Fibroblast of lung (primary cell): ENCODE data around the gene OR10X1. TPM values are rescaled to one million over a fixed set of nuclear protein-coding genes. Genes with fewer than 3 reads are reported as not detected.

Experiments used
- DNase-seq, 2 donors: peaks; one replicate each; pipeline versions ENCODE4 v3.0.0 to v3.0.0-alpha.2; 2010; ENCODE audit warnings: low read depth in 2 of 2
- H2AFZ ChIP-seq: 2 replicates; pipeline ENCODE4 v1.5.1; 2012; ENCODE audit warnings: low read length, control low read depth, inconsistent platforms
- H3K27ac ChIP-seq: 2 replicates; pipeline ENCODE4 v1.5.1; 2011; ENCODE audit warnings: low read length, control low read depth; ENCODE audit not compliant: insufficient read depth
- H3K27me3 ChIP-seq: 2 replicates; pipeline ENCODE4 v1.5.1; 2011; ENCODE audit warnings: mild to moderate bottlenecking, low read length; ENCODE audit not compliant: control insufficient read depth, insufficient read depth
- H3K36me3 ChIP-seq: 2 replicates; pipeline ENCODE4 v1.5.1; 2011; ENCODE audit warnings: low read length; ENCODE audit not compliant: control insufficient read depth, insufficient read depth
- H3K4me1 ChIP-seq: 2 replicates; pipeline ENCODE4 v1.5.1; 2011; ENCODE audit warnings: low read length; ENCODE audit not compliant: control insufficient read depth, insufficient read depth; ENCODE audit errors: extremely low read depth
- H3K4me2 ChIP-seq: 2 replicates; pipeline ENCODE4 v1.5.1; 2011; ENCODE audit warnings: low read length, control low read depth; ENCODE audit not compliant: insufficient read depth; ENCODE audit errors: extremely low read depth
- H3K4me3 ChIP-seq, 4 experiments: fragments of 200-600 bp in 1 of 4; sonication (generic) in 1 of 4; replicated peaks in 1 of 4; 2 replicates each; pipeline ENCODE4 v1.5.1; 2011 to 2016; ENCODE audit warnings: low read length in 4 of 4, low read depth in 3 of 4, mild to moderate bottlenecking in 3 of 4, control low read depth in 2 of 4, inconsistent platforms in 1 of 4, mixed read lengths in 1 of 4; ENCODE audit not compliant: insufficient read depth in 1 of 4; ENCODE audit errors: control extremely low read depth in 1 of 4
- H3K79me2 ChIP-seq: 2 replicates; pipeline ENCODE4 v1.5.1; 2012; ENCODE audit warnings: mild to moderate bottlenecking, low read length, inconsistent platforms; ENCODE audit not compliant: control insufficient read depth, insufficient read depth
- H3K9ac ChIP-seq: 2 replicates; pipeline ENCODE4 v1.5.1; 2011; ENCODE audit warnings: mild to moderate bottlenecking, low read length, control low read depth; ENCODE audit not compliant: insufficient read depth
- H3K9me3 ChIP-seq: 2 replicates; pipeline ENCODE4 v1.5.1; 2012; ENCODE audit warnings: low read depth, low read length; ENCODE audit not compliant: control insufficient read depth, insufficient read depth
- H4K20me1 ChIP-seq: 2 replicates; pipeline ENCODE4 v1.5.1; 2011; ENCODE audit warnings: low read length; ENCODE audit not compliant: control insufficient read depth, insufficient read depth; ENCODE audit errors: extremely low read depth
- EZH2 ChIP-seq: IDR thresholded peaks from 2 replicates; pipeline ENCODE4 v1.5.1; 2012; ENCODE audit warnings: low read length, control low read depth, mild to moderate bottlenecking; ENCODE audit errors: missing control alignments
- polyA plus RNA-seq, 2 donors: library from polyadenylated mRNA; depleted of rRNA in 1 of 2; stranded (reverse) in 1 of 2; unstranded in 1 of 2; fragments of >200 nt; gene quantifications; 2 replicates each; pipeline ENCODE4 v1.2.1, GENCODE V29; 2011 to 2012; ENCODE audit warnings: missing spikeins in 1 of 2
- total RNA-seq: library from RNA; depleted of rRNA; stranded (reverse); fragments of >200 nt; gene quantifications from 2 replicates; pipeline ENCODE4 v1.2.1, GENCODE V29; 2014
- TF ChIP-seq, protein P1 (sequence below), 2 donors: IDR thresholded peaks in 1 of 2; conservative IDR thresholded peaks in 1 of 2; 1 replicate in 1 of 2; 2 replicates in 1 of 2; pipeline ENCODE4 v1.5.1; 2011 to 2012; ENCODE audit warnings: low read length in 2 of 2, control low read depth in 1 of 2, inconsistent platforms in 1 of 2, low read depth in 1 of 2, mild to moderate bottlenecking in 1 of 2

OR10X1 gene
- total and polyA plus RNA-seq, 2 donors (not counting 1 experiment from before 2014, with no cell fraction given): not detected

DNA sequence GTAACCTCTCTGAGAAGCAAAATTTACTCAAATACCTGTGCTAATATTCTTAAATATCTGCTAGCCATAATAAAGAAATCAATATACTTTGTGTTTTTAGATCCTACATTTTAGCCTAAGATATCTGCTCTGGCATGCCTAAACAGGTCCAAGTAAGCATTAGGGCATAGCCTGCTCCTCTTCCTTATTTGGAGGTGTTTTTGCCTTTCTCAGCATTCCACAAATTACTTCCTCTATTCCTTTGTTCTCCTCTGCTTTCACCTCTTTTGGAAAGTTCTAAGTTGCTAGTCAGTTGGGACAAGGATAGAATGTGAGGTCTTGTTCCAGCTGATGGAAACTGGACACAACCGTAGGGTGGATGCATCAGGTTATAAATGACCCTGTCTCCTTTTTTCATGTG is 7.2 kb upstream of the OR10X1 start:
- no peak for DNase-seq
- Histone ChIP-seq H3K27me3 (no peaks in the 10 kb centered on the region), H4K20me1 (no peaks in the 10 kb centered on the region), H3K79me2 (no peaks in the 10 kb centered on the region), H3K4me3 (no peak overlapping the region), H3K9ac (no peak overlapping the region), H3K9me3 (no peaks in the 10 kb centered on the region), H3K27ac (no peak overlapping the region), H3K4me1 (no peaks in the 10 kb centered on the region), H3K36me3 (no peaks in the 10 kb centered on the region), H2AFZ (no peak overlapping the region), H3K4me2 (no peak overlapping the region)
- TF ChIP-seq, protein P1, sequence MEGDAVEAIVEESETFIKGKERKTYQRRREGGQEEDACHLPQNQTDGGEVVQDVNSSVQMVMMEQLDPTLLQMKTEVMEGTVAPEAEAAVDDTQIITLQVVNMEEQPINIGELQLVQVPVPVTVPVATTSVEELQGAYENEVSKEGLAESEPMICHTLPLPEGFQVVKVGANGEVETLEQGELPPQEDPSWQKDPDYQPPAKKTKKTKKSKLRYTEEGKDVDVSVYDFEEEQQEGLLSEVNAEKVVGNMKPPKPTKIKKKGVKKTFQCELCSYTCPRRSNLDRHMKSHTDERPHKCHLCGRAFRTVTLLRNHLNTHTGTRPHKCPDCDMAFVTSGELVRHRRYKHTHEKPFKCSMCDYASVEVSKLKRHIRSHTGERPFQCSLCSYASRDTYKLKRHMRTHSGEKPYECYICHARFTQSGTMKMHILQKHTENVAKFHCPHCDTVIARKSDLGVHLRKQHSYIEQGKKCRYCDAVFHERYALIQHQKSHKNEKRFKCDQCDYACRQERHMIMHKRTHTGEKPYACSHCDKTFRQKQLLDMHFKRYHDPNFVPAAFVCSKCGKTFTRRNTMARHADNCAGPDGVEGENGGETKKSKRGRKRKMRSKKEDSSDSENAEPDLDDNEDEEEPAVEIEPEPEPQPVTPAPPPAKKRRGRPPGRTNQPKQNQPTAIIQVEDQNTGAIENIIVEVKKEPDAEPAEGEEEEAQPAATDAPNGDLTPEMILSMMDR (conservative IDR thresholded peaks at IDR 0.05 in 1 of 2, IDR thresholded peaks at IDR 0.05 in 1 of 2; ENCODE audit: low read depth in 1 of 2, low read length in 2 of 2): no peak
- TF ChIP-seq EZH2: no peak

GRCh38 chr1:158583962-158584361 is 4.3 kb upstream of the OR10X1 start:
- no peaks in the 10 kb centered on the region for H3K36me3 ChIP-seq
- no peak overlapping the region for H3K27ac ChIP-seq
- H3K79me2 ChIP-seq: no peaks in the 10 kb centered on the region
- no peaks in the 10 kb centered on the region for H3K27me3 ChIP-seq
- DNase-seq: no peak
- H3K9ac ChIP-seq: no peak overlapping the region
- H2AFZ ChIP-seq: no peak overlapping the region
- H4K20me1 ChIP-seq: no peaks in the 10 kb centered on the region
- TF ChIP-seq EZH2: no peak
- H3K9me3 ChIP-seq: no peaks in the 10 kb centered on the region
- H3K4me1 ChIP-seq: no peaks in the 10 kb centered on the region
- no peak overlapping the region for H3K4me2 ChIP-seq
- no peak overlapping the region for H3K4me3 ChIP-seq

- no peak for TF ChIP-seq EZH2
- TF ChIP-seq, protein P1 (conservative IDR thresholded peaks at IDR 0.05 in 1 of 2, IDR thresholded peaks at IDR 0.05 in 1 of 2; ENCODE audit: low read depth in 1 of 2, low read length in 2 of 2): no peak
- Histone ChIP-seq H3K9me3 (no peaks in the 10 kb centered on the region), H2AFZ (no peak overlapping the region), H3K36me3 (no peaks in the 10 kb centered on the region), H3K27ac (no peak overlapping the region), H3K4me1 (no peaks in the 10 kb centered on the region), H3K9ac (no peak overlapping the region), H3K4me3 (no peak overlapping the region), H3K79me2 (no peaks in the 10 kb centered on the region), H4K20me1 (no peaks in the 10 kb centered on the region), H3K27me3 (no peaks in the 10 kb centered on the region), H3K4me2 (no peak overlapping the region)
- no peak for DNase-seq
Observed at GRCh38 chr1:158577561-158577960, 2.1 kb downstream of the OR10X1 start.
